HepG2 (cell line): Measurements from ENCODE around the gene GOLGA8J. TPM values are rescaled to one million over a fixed set of nuclear protein-coding genes. Genes with fewer than 3 reads are reported as not detected.

Experiments
- ATAC-seq: fragments of 200-7000 bp; cut with Tn5 transposase; 3 replicates; pipeline ENCODE4 v1.9.1; 2020; ENCODE audit warnings: mild to moderate bottlenecking, moderate library complexity
- BruUV-seq: library from RNA; stranded (reverse); fragments of 400-500 nt; replicated peaks from 2 replicates; lab custom pipeline; 2021; lab: Mats Ljungman, UMichigan
- CTCF ChIA-PET: fragments of 300-600 bp; formaldehyde crosslinking; extraction: SDS; loops from one replicate; lab custom pipeline; 2021; ENCODE audit warnings: low total read pairs, inconsistent platforms, low intra/inter-chr PET ratio; lab: Yijun Ruan, JAX
- POLR2A ChIA-PET: fragments of 350-600 bp; sonication (Branson Sonifier 250); formaldehyde crosslinking; loops from one replicate; lab custom pipeline; 2020; ENCODE audit warnings: antibody characterized with exemption, inconsistent platforms; lab: Yijun Ruan, JAX
- DNase-seq: peaks from one replicate; pipeline ENCODE4 v3.0.0-alpha.2; 2015; ENCODE audit warnings: low spot score
- FAIRE-seq: peaks from 3 replicates; lab custom pipeline; 2011; peaks lifted over from hg19 to GRCh38; lab: Jason Lieb, UNC
- H2AFZ ChIP-seq: one replicate; pipeline ENCODE4 v1.6.1; 2011; ENCODE audit warnings: low read length, inconsistent platforms
- H3K27ac ChIP-seq: fragments of 300-600 bp; 3 replicates; pipeline ENCODE4 v1.8.0; 2011; ENCODE audit warnings: mixed run types, mild to moderate bottlenecking, mixed read lengths, low read length, inconsistent platforms; ENCODE audit not compliant: insufficient read depth; ENCODE audit errors: extremely low read length
- H3K27me3 ChIP-seq, 2 experiments: fragments of 200-600 bp in 1 of 2; 2 replicates in 1 of 2; 3 replicates in 1 of 2; pipeline versions ENCODE4 v1.6.0 to v1.8.0; 2011; ENCODE audit warnings: low read length in 2 of 2, mild to moderate bottlenecking in 2 of 2, moderate library complexity in 2 of 2, inconsistent platforms in 1 of 2; ENCODE audit not compliant: insufficient read depth in 2 of 2, control insufficient read depth in 1 of 2
- H3K36me3 ChIP-seq, 2 experiments: fragments of 200-600 bp in 1 of 2; replicated peaks in 1 of 2; 2 replicates in 1 of 2; 3 replicates in 1 of 2; pipeline versions ENCODE4 v1.5.1 to v1.8.0; 2011; ENCODE audit warnings: low read length in 2 of 2, inconsistent platforms in 1 of 2; ENCODE audit not compliant: insufficient read depth in 2 of 2, control insufficient read depth in 1 of 2
- H3K4me1 ChIP-seq: 2 replicates; pipeline ENCODE4 v1.5.1; 2012; ENCODE audit warnings: low read length, inconsistent platforms; ENCODE audit not compliant: insufficient read depth
- H3K4me2 ChIP-seq: 2 replicates; pipeline ENCODE4 v1.6.0; 2011; ENCODE audit warnings: low read depth, low read length, inconsistent platforms
- H3K4me3 ChIP-seq, 3 experiments: fragments of 200-600 bp in 1 of 3; sonication (generic), shearing (Covaris generic) in 1 of 3; replicated peaks in 1 of 3; 2 replicates each; pipeline ENCODE4 v1.5.1; 2011 to 2016; ENCODE audit warnings: low read length in 3 of 3, inconsistent platforms in 2 of 3, low read depth in 2 of 3, mild to moderate bottlenecking in 2 of 3, control low read depth in 1 of 3, mixed read lengths in 1 of 3; ENCODE audit not compliant: insufficient read depth in 1 of 3
- H3K79me2 ChIP-seq: one replicate; pipeline ENCODE4 v1.6.1; 2011; ENCODE audit warnings: low read length, inconsistent platforms; ENCODE audit not compliant: insufficient read depth
- H3K9ac ChIP-seq: 2 replicates; pipeline ENCODE4 v1.6.0; 2011; ENCODE audit warnings: mild to moderate bottlenecking, low read depth, low read length, inconsistent platforms; ENCODE audit not compliant: insufficient read depth
- H3K9me3 ChIP-seq: 2 replicates; pipeline ENCODE4 v1.5.1; 2012; ENCODE audit warnings: mild to moderate bottlenecking, low read length
- H4K20me1 ChIP-seq: 2 replicates; pipeline ENCODE4 v1.6.0; 2011; ENCODE audit warnings: inconsistent platforms, mild to moderate bottlenecking, low read length, moderate library complexity; ENCODE audit not compliant: insufficient read depth
- ATRX ChIP-seq: sonication (generic); formaldehyde crosslinking; IDR thresholded peaks from 2 replicates; pipeline ENCODE4 v1.4.0; 2020; ENCODE audit warnings: missing genetic modification reagents, borderline replicate concordance
- CBX2 ChIP-seq, 2 experiments: fragments of 200-600 bp in 1 of 2; sonication (generic); formaldehyde crosslinking in 1 of 2; IDR thresholded peaks; 2 replicates each; pipeline versions ENCODE4 v1.7.0 to v1.8.1; 2018 to 2022; ENCODE audit warnings: low read depth in 2 of 2, low read length in 1 of 2, mild to moderate bottlenecking in 1 of 2, missing genetic modification reagents in 1 of 2
- FOXP1 ChIP-seq, 2 experiments: fragments of 450-650 bp in 1 of 2; IDR thresholded peaks; 2 replicates each; pipeline ENCODE4 v1.6.1; 2017 to 2018; ENCODE audit warnings: antibody characterized with exemption in 1 of 2
- GRHL1 ChIP-seq: sonication (generic); formaldehyde crosslinking; conservative IDR thresholded peaks from 2 replicates; pipeline ENCODE4 v1.8.0; 2022; ENCODE audit warnings: missing genetic modification reagents
- PRMT3 ChIP-seq: sonication (generic); formaldehyde crosslinking; IDR thresholded peaks from 2 replicates; pipeline ENCODE4 v1.8.1; 2022; ENCODE audit warnings: low read depth, mild to moderate bottlenecking, moderate library complexity, missing genetic modification reagents, borderline replicate concordance
- SIN3A ChIP-seq: IDR thresholded peaks from 2 replicates; pipeline ENCODE4 v1.6.1; 2011; ENCODE audit warnings: low read depth, mild to moderate bottlenecking, control low read depth, low read length, borderline replicate concordance
- SMAD3 ChIP-seq: sonication (generic); formaldehyde crosslinking; IDR thresholded peaks from 2 replicates; pipeline ENCODE4 v1.4.0; 2020; ENCODE audit warnings: missing genetic modification reagents
- ZNF136 ChIP-seq: sonication (generic); formaldehyde crosslinking; IDR thresholded peaks from 2 replicates; pipeline ENCODE4 v1.8.1; 2022; ENCODE audit warnings: low read depth, mild to moderate bottlenecking, moderate library complexity, missing genetic modification reagents
- ZNF431 ChIP-seq: sonication (generic); formaldehyde crosslinking; IDR thresholded peaks from 2 replicates; pipeline ENCODE4 v1.9.0; 2022; ENCODE audit warnings: missing genetic modification reagents, low read depth, mild to moderate bottlenecking, borderline replicate concordance
- ZNF441 ChIP-seq: sonication (generic); formaldehyde crosslinking; IDR thresholded peaks from 2 replicates; pipeline ENCODE4 v1.7.0; 2021; ENCODE audit warnings: missing genetic modification reagents, borderline replicate concordance
- ZNF549 ChIP-seq: sonication (generic); formaldehyde crosslinking; IDR thresholded peaks from 2 replicates; pipeline ENCODE4 v1.5.0; 2020; ENCODE audit warnings: missing genetic modification reagents
- ZNF550 ChIP-seq: sonication (generic); formaldehyde crosslinking; IDR thresholded peaks from 2 replicates; pipeline ENCODE4 v1.4.0; 2020; ENCODE audit warnings: mild to moderate bottlenecking, missing genetic modification reagents, borderline replicate concordance
- ZNF572 ChIP-seq: sonication (generic); formaldehyde crosslinking; IDR thresholded peaks from 2 replicates; pipeline ENCODE4 v1.5.1; 2020; ENCODE audit warnings: mild to moderate bottlenecking, missing genetic modification reagents
- ZNF749 ChIP-seq: sonication (generic); formaldehyde crosslinking; IDR thresholded peaks from 2 replicates; pipeline ENCODE4 v1.8.0; 2022; ENCODE audit warnings: mild to moderate bottlenecking, missing genetic modification reagents, moderate library complexity, borderline replicate concordance
- ZNF776 ChIP-seq: sonication (generic); formaldehyde crosslinking; IDR thresholded peaks from 2 replicates; pipeline ENCODE4 v1.4.0; 2020; ENCODE audit warnings: mild to moderate bottlenecking, missing genetic modification reagents
- ZNF816 ChIP-seq: sonication (generic); formaldehyde crosslinking; IDR thresholded peaks from 2 replicates; pipeline ENCODE4 v1.8.0; 2022; ENCODE audit warnings: missing genetic modification reagents, mild to moderate bottlenecking, borderline replicate concordance
- whole genome bisulfite sequencing: methylation state at CpG from one replicate; pipeline ENCODE4 v1.1.6; 2017; ENCODE audit warnings: low lambda C conversion rate; 5-methylcytosine and 5-hydroxymethylcytosine counted together
- in situ Hi-C: cut with HindIII; loops from 2 replicates; pipeline ENCODE4 v1.10.0; 2017; ENCODE audit warnings: low pct_unique_long_range_greater_than_20kb; ENCODE audit not compliant: extremely low pct_ligation_motif_present
- intact Hi-C: fragments of 100-400 bp; cut with micrococcal nuclease; formaldehyde crosslinking; loops from one replicate; pipeline ENCODE4 v1.10.0; 2022; ENCODE audit not compliant: unreplicated experiment
- polyA plus RNA-seq, 8 experiments: library from polyadenylated mRNA; depleted of rRNA in 3 of 8; stranded (reverse) in 7 of 8; unstranded in 1 of 8; fragments of >200 nt; fragmentation: Illumina TruSeq in 4 of 8; extraction: Trizol in 4 of 8; gene quantifications; 2 replicates each; pipeline versions ENCODE4 v1.2.1 to v1.2.3, GENCODE V29; 2011 to 2016; ENCODE audit warnings: low read depth in 4 of 8, missing spikeins in 1 of 8, mixed read lengths in 1 of 8; ENCODE audit not compliant: insufficient read depth in 1 of 8
- total RNA-seq, 5 experiments: library from RNA; depleted of rRNA; stranded (reverse); fragments of >200 nt; fragmentation: Illumina TruSeq; extraction: Trizol; gene quantifications; 2 replicates each; pipeline ENCODE4 v1.2.3, GENCODE V29; 2016; ENCODE audit warnings: low read depth in 1 of 5
- TF ChIP-seq, protein P1 (sequence below): sonication (generic); formaldehyde crosslinking; IDR thresholded peaks from 2 replicates; pipeline ENCODE4 v1.5.0; 2020; ENCODE audit warnings: mild to moderate bottlenecking, missing genetic modification reagents, moderate library complexity
- TF ChIP-seq, protein P2 (sequence below), 2 experiments: IDR thresholded peaks; 2 replicates each; pipeline ENCODE4 v1.6.1; 2011 to 2012; ENCODE audit warnings: low read length in 2 of 2, borderline replicate concordance in 1 of 2, low read depth in 1 of 2, mild to moderate bottlenecking in 1 of 2, moderate library complexity in 1 of 2

GOLGA8J gene
- total and polyA plus RNA-seq, 2 of the 13 experiments (the other 11 are each of a cell fraction or from before 2014, with no cell fraction given) = 0.05 TPM; not detected in 1

- intact Hi-C loops (no loop called here), in situ Hi-C loops (loop anchor here (10.0 kb wide), 1 partner anchor 59 kb away; no protein-coding TSS in a partner anchor)
- no peaks in the 10 kb centered on the region for H3K9me3 ChIP-seq
- no peaks in the 10 kb centered on the region; a peak in 1 of 5 replicates for H3K27me3 ChIP-seq
- no peak overlapping the region for H2AFZ ChIP-seq
- no peaks in the 10 kb centered on the region for H3K36me3 ChIP-seq
- ChIA-PET POLR2A (no interaction called here), CTCF (no interaction called here)
- FAIRE-seq (no peak), DNase-seq (no peak), ATAC-seq (no peak)
- no peaks in the 10 kb centered on the region for H4K20me1 ChIP-seq
- no peak overlapping the region for H3K4me2 ChIP-seq
- no TSS peak for BruUV-seq
- no peak overlapping the region for H3K9ac ChIP-seq
- WGBS = 0% methylated on average over 4 of the region's 4 CpGs
- H3K4me3 ChIP-seq = no peak overlapping the region
- H3K27ac ChIP-seq = no peak overlapping the region
- no peaks in the 10 kb centered on the region for H3K79me2 ChIP-seq
- H3K4me1 ChIP-seq = no peaks in the 10 kb centered on the region
- TF ChIP-seq ZNF550 (CRISPR knock-in tag) (no peak), ZNF136 (CRISPR knock-in tag) (no peak), SMAD3 (CRISPR knock-in tag) (no peak), ZNF549 (CRISPR knock-in tag) (no peak), ZNF431 (CRISPR knock-in tag) (no peak), GRHL1 (no peak), ZNF441 (no peak), SIN3A (no peak), PRMT3 (no peak), ATRX (no peak), ZNF749 (CRISPR knock-in tag) (no peak), ZNF572 (no peak), FOXP1 (IDR thresholded peaks at IDR 0.05) (no peak), FOXP1 (CRISPR knock-in tag; IDR thresholded peaks at IDR 0.05) (no peak), ZNF816 (CRISPR knock-in tag) (no peak), ZNF776 (CRISPR knock-in tag) (no peak), CBX2 (IDR thresholded peaks at IDR 0.05; ENCODE audit: low read depth, low read length) (no peak), CBX2 (CRISPR knock-in tag; IDR thresholded peaks at IDR 0.05; ENCODE audit: low read depth) (no peak)
- TF ChIP-seq, protein P1, sequence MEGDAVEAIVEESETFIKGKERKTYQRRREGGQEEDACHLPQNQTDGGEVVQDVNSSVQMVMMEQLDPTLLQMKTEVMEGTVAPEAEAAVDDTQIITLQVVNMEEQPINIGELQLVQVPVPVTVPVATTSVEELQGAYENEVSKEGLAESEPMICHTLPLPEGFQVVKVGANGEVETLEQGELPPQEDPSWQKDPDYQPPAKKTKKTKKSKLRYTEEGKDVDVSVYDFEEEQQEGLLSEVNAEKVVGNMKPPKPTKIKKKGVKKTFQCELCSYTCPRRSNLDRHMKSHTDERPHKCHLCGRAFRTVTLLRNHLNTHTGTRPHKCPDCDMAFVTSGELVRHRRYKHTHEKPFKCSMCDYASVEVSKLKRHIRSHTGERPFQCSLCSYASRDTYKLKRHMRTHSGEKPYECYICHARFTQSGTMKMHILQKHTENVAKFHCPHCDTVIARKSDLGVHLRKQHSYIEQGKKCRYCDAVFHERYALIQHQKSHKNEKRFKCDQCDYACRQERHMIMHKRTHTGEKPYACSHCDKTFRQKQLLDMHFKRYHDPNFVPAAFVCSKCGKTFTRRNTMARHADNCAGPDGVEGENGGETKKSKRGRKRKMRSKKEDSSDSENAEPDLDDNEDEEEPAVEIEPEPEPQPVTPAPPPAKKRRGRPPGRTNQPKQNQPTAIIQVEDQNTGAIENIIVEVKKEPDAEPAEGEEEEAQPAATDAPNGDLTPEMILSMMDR (CRISPR knock-in tag) = no peak
- TF ChIP-seq, protein P2, sequence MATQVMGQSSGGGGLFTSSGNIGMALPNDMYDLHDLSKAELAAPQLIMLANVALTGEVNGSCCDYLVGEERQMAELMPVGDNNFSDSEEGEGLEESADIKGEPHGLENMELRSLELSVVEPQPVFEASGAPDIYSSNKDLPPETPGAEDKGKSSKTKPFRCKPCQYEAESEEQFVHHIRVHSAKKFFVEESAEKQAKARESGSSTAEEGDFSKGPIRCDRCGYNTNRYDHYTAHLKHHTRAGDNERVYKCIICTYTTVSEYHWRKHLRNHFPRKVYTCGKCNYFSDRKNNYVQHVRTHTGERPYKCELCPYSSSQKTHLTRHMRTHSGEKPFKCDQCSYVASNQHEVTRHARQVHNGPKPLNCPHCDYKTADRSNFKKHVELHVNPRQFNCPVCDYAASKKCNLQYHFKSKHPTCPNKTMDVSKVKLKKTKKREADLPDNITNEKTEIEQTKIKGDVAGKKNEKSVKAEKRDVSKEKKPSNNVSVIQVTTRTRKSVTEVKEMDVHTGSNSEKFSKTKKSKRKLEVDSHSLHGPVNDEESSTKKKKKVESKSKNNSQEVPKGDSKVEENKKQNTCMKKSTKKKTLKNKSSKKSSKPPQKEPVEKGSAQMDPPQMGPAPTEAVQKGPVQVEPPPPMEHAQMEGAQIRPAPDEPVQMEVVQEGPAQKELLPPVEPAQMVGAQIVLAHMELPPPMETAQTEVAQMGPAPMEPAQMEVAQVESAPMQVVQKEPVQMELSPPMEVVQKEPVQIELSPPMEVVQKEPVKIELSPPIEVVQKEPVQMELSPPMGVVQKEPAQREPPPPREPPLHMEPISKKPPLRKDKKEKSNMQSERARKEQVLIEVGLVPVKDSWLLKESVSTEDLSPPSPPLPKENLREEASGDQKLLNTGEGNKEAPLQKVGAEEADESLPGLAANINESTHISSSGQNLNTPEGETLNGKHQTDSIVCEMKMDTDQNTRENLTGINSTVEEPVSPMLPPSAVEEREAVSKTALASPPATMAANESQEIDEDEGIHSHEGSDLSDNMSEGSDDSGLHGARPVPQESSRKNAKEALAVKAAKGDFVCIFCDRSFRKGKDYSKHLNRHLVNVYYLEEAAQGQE (IDR thresholded peaks at IDR 0.05; ENCODE audit: borderline replicate concordance in 1 of 2, low read depth in 1 of 2, low read length in 2 of 2) = no peak
Observed at GRCh38 chr15:30033763-30034162, 49.0 kb upstream of the GOLGA8J start.
